ENCODE data around the gene PIP5K1A. TPM values are rescaled to one million over a fixed set of nuclear protein-coding genes. Genes with fewer than 3 reads are reported as not detected.

PIP5K1A gene
- total and polyA plus RNA-seq, 9 of the 15 experiments (the other 6 are each of a cell fraction or from before 2014, with no cell fraction given) = 1.9 to 42.4 (median 18.8) TPM

- peak; percentile 87; the same call in 1 of the 2 replicates for TF ChIP-seq NKRF (IDR thresholded peaks at IDR 0.05; ENCODE audit: borderline replicate concordance)
- TF ChIP-seq NEUROD1 (IDR thresholded peaks at IDR 0.05; ENCODE audit: borderline replicate concordance, low read depth, low read length, partially characterized antibody) = peak; percentile 98
- TF ChIP-seq KLF13 (tag; IDR thresholded peaks at IDR 0.05; ENCODE audit: borderline replicate concordance, low read depth) = peak; percentile 37; the same call in 1 of the 2 replicates
- TF ChIP-seq FOXP1 (CRISPR knock-in tag; IDR thresholded peaks at IDR 0.05) = peak; percentile 61; the same call in 1 of the 2 replicates
- TF ChIP-seq E2F3 (CRISPR knock-in tag; IDR thresholded peaks at IDR 0.05) = peak; percentile 97
- peak; percentile 67 for TF ChIP-seq NR2C1 (IDR thresholded peaks at IDR 0.05)
- peak; percentile 70 for TF ChIP-seq NR2C1 (tag; IDR thresholded peaks at IDR 0.05)
- peak; percentile 96 for TF ChIP-seq GABPB1 (CRISPR knock-in tag; IDR thresholded peaks at IDR 0.05)
- no peak for TF ChIP-seq XRCC3 (IDR thresholded peaks at IDR 0.05)
- 0 out of 2 replicates have a peak, but pooled peaks have one; percentile 12 for TF ChIP-seq TAL1 (IDR thresholded peaks at IDR 0.05)
- TF ChIP-seq BRD9 (IDR thresholded peaks at IDR 0.05; ENCODE audit: low read depth, partially characterized antibody) = peak; percentile 89
- TF ChIP-seq MITF (IDR thresholded peaks at IDR 0.05) = no peak
- peak; percentile 94 for TF ChIP-seq CREM (IDR thresholded peaks at IDR 0.05; ENCODE audit: low read depth)
- peak; percentile 100 for TF ChIP-seq RB1 (IDR thresholded peaks at IDR 0.05; ENCODE audit: low read depth)
- peak; percentile 94 for TF ChIP-seq E2F1 (CRISPR knock-in tag; IDR thresholded peaks at IDR 0.05)
- peak; percentile 69 for TF ChIP-seq ARID1B (IDR thresholded peaks at IDR 0.05)
- peak; percentile 41 for TF ChIP-seq ATF1 (CRISPR knock-in tag; IDR thresholded peaks at IDR 0.05)
- peak; percentile 99 for TF ChIP-seq ATF1 (tag; IDR thresholded peaks at IDR 0.05)
- peak; percentile 69; the same call in 1 of the 2 replicates for TF ChIP-seq BRD4 (IDR thresholded peaks at IDR 0.05)
- TF ChIP-seq PHF21A (IDR thresholded peaks at IDR 0.05; ENCODE audit: borderline replicate concordance, low read depth) = peak; percentile 97
Measured at GRCh38 chr1:151281225-151281968, 83.0 kb downstream of the PIP5K1A start (continued).

All from K562 (cell line).